Ovary (tissue), 3 donors: Measurements from ENCODE around the gene ARHGAP18.

ENCODE experiments used
- CTCF ChIP-seq, 3 donors: fragments of 450-650 bp in 2 of 3; fragments of 200-600 bp in 1 of 3; IDR thresholded peaks; one replicate each; pipeline versions ENCODE4 v1.5.1 to v1.8.0; 2016 to 2022; ENCODE audit warnings: antibody characterized with exemption in 3 of 3, mild to moderate bottlenecking in 1 of 3
- EP300 ChIP-seq: sonication (generic); formaldehyde crosslinking; IDR thresholded peaks from one replicate; pipeline ENCODE4 v1.6.1; 2017; ENCODE audit warnings: antibody characterized with exemption
- donor health status: DM: no; HTN: no; CAD: no.

GRCh38 chr6:129642322-129642721 lies 67.7 kb downstream of the ARHGAP18 start:
- TF ChIP-seq EP300, result no peak
- TF ChIP-seq CTCF (IDR thresholded peaks at IDR 0.05), result no peak
